ENCODE data around the gene PYGO2. TPM values are rescaled to one million over a fixed set of nuclear protein-coding genes. Genes with fewer than 3 reads are reported as not detected.

Gene PYGO2
- total and polyA plus RNA-seq, 2 of the 8 experiments (the other 6 are each of a cell fraction or from before 2014, with no cell fraction given) = 31.0 to 31.6 TPM

- H3K4me3 ChIP-seq (ENCODE audit: extremely low read depth in 1 of 4, insufficient read depth in 2 of 4, low read depth in 3 of 4, low read length in 4 of 4) = no peak overlapping the region
- no peak overlapping the region for H3K14ac ChIP-seq (ENCODE audit: insufficient read length)
- WGBS, 2 experiments (ENCODE audit: extremely low coverage in 1 of 2, insufficient coverage in 1 of 2, insufficient read length in 1 of 2, insufficient replicate concordance in 2 of 2, low coverage in 1 of 2, low lambda C conversion rate in 2 of 2, missing lambda C conversion rate in 1 of 2) = 97% methylated on average over 3 of the region's 3 CpGs; no CpG with 5 or more reads in 1 of the 2 experiments
- no peak for FAIRE-seq
- H2BK20ac ChIP-seq (ENCODE audit: low read length) = no peak overlapping the region
- H4K8ac ChIP-seq (ENCODE audit: extremely low read depth, insufficient read depth, low read length) = no peak overlapping the region
- no peak overlapping the region for H2BK120ac ChIP-seq (replicated peaks; ENCODE audit: low read depth, low read length)
- no peak overlapping the region for H2AFZ ChIP-seq (ENCODE audit: low read length)
- peaks cover under 1% of the 10 kb centered on the region; the same call in 1 of the 2 replicates for H3K23me2 ChIP-seq (ENCODE audit: low read depth, low read length)
- H3K4ac ChIP-seq (replicated peaks; ENCODE audit: insufficient read length, low read depth, low read length) = no peak overlapping the region
- DNase-seq (ENCODE audit: low read depth in 1 of 2, low spot score in 2 of 2) = no peak
- 0 out of 7 replicates have a peak overlapping the region, but pooled peaks of 1 of the 4 experiments have one; percentile 12 for H3K9ac ChIP-seq (replicated peaks in 1 of 4; ENCODE audit: extremely low read depth in 1 of 4, low read depth in 3 of 4, low read length in 3 of 4)
- 0 out of 2 replicates have a peak overlapping the region, but pooled peaks have one; percentile 17 for H2BK12ac ChIP-seq (ENCODE audit: low read depth, low read length)
- H3K4me2 ChIP-seq (ENCODE audit: insufficient read depth in 1 of 2, low read depth in 2 of 2, low read length in 2 of 2) = no peak overlapping the region
- H3K79me2 ChIP-seq (ENCODE audit: control insufficient read depth in 1 of 2, insufficient read depth in 2 of 2, low read length in 2 of 2) = 0 out of 4 replicates have a peak, but pooled peaks cover 0 to 3% of the 10 kb centered on the region in 2 experiments
- no peaks in the 10 kb centered on the region for H3K79me1 ChIP-seq (ENCODE audit: low read depth, low read length)
- H3K36me3 ChIP-seq (ENCODE audit: control insufficient read depth in 2 of 4, insufficient read depth in 4 of 4, low read length in 3 of 4) = peaks cover 2 to 16% (median 11%) of the 10 kb centered on the region in 4 experiments; a peak in 7 of 8 replicates
- no peak overlapping the region for H2BK15ac ChIP-seq (ENCODE audit: low read length)
- POLR2A ChIA-PET (ENCODE audit: partially characterized antibody) = interaction anchor here (0.6 to 42.8 kb wide), 11 partner anchors 14 to 82 kb away, joined by 3 to 702 read pairs (median 9); partner anchors contain the start of genes CKS1B, EFNA4, FLAD1 and PBXIP1
- no peaks in the 10 kb centered on the region for H3K9me3 ChIP-seq (ENCODE audit: insufficient read depth in 2 of 2, low read depth in 1 of 2, low read length in 1 of 2)
- no peak overlapping the region for H3K56ac ChIP-seq (replicated peaks; ENCODE audit: insufficient read length, low read depth, low read length)
- H3K4me1 ChIP-seq (replicated peaks in 1 of 4; ENCODE audit: control insufficient read depth in 3 of 4, insufficient read depth in 4 of 4, low read length in 3 of 4) = peaks cover 0 to 7% (median 4%) of the 10 kb centered on the region in 4 experiments; a peak in 3 of 7 replicates
- TF ChIP-seq POLR2A (IDR thresholded peaks at IDR 0.05; ENCODE audit: control extremely low read depth in 1 of 2, low read depth in 2 of 2, low read length in 2 of 2) (peak; percentile 12 to 35; a peak in 1 of 3 replicates), EGR1 (IDR thresholded peaks at IDR 0.05; ENCODE audit: borderline replicate concordance, low read depth, low read length) (no peak)
- H3K27ac ChIP-seq (ENCODE audit: low read depth, low read length) = no peak overlapping the region
- H4K91ac ChIP-seq (replicated peaks; ENCODE audit: insufficient read length, low read length) = no peak overlapping the region
- H2BK5ac ChIP-seq (ENCODE audit: low read depth, low read length) = no peak overlapping the region
- no peak overlapping the region for H4K5ac ChIP-seq (ENCODE audit: insufficient read length, low read depth, low read length)
- CTCF ChIA-PET (ENCODE audit: partially characterized antibody) = interaction anchor here (0.9 to 14.0 kb wide), 16 partner anchors 9 to 122 kb away, joined by 3 to 334 read pairs (median 8); partner anchors contain the start of genes ADAM15, CKS1B, EFNA4 and FLAD1
- peaks cover 0 to 5% of the 10 kb centered on the region in 2 experiments for H4K20me1 ChIP-seq (replicated peaks in 1 of 2; ENCODE audit: control insufficient read depth in 1 of 2, insufficient read depth in 2 of 2, low read length in 2 of 2)
- H2AK5ac ChIP-seq (ENCODE audit: low read depth, low read length) = no peak overlapping the region
- no peak overlapping the region for H3K23ac ChIP-seq (ENCODE audit: insufficient read length)
- no peaks in the 10 kb centered on the region for H3K27me3 ChIP-seq (replicated peaks in 1 of 4; ENCODE audit: control insufficient read depth in 3 of 4, extremely low read depth in 1 of 4, insufficient read depth in 3 of 4, low read length in 3 of 4)
- H3K18ac ChIP-seq (ENCODE audit: extremely low read depth, low read length) = peak overlapping the region; percentile 13; the same call in 1 of the 2 replicates
These were observed 33.0 kb upstream of the PYGO2 start for GRCh38 chr1:154994591-154994990.

Data from H1 (cell line).